ENCODE data around the gene STK4. TPM values are rescaled to one million over a fixed set of nuclear protein-coding genes. Genes with fewer than 3 reads are reported as not detected.
A peak's percentile ranks its signal among the peaks of the same experiment; 100 is the strongest.

Gene STK4
- total RNA-seq, 4 donors from 2014 or later: 26.9 to 33.5 (median 28.8) TPM

DNA sequence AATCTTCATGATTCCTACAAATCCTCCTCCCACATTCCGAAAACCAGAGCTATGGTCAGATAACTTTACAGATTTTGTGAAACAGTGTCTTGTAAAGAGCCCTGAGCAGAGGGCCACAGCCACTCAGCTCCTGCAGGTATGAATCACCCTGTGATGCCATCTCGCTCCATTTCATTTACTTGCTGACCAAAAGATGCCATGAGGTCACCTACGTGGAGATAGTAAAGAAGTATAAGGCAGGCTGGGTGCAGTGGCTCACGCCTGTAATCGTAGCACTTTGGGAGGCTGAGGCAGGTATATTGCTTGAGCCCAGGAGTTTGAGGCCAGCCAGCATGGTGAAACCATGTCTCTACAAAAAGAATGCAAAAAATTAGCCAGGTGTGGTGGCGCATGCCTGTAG lies 30.9 kb downstream of the STK4 start:
- ATAC-seq: no peak
- no peak overlapping the region for H3K27ac ChIP-seq
- no peaks in the 10 kb centered on the region for H3K9me3 ChIP-seq
- peaks cover 4 to 73% of the 10 kb centered on the region in 2 donors for H3K36me3 ChIP-seq
- H3K4me3 ChIP-seq: no peak overlapping the region
- no peaks in the 10 kb centered on the region for H3K27me3 ChIP-seq
- peaks cover 0 to 12% (median 0%) of the 10 kb centered on the region in 3 donors for H3K4me1 ChIP-seq
- TF ChIP-seq EP300 (IDR thresholded peaks at IDR 0.05): no peak
- no peak for TF ChIP-seq POLR2A (IDR thresholded peaks at IDR 0.05)
- TF ChIP-seq POLR2AphosphoS5 (IDR thresholded peaks at IDR 0.05): no peak
- TF ChIP-seq, protein P1, sequence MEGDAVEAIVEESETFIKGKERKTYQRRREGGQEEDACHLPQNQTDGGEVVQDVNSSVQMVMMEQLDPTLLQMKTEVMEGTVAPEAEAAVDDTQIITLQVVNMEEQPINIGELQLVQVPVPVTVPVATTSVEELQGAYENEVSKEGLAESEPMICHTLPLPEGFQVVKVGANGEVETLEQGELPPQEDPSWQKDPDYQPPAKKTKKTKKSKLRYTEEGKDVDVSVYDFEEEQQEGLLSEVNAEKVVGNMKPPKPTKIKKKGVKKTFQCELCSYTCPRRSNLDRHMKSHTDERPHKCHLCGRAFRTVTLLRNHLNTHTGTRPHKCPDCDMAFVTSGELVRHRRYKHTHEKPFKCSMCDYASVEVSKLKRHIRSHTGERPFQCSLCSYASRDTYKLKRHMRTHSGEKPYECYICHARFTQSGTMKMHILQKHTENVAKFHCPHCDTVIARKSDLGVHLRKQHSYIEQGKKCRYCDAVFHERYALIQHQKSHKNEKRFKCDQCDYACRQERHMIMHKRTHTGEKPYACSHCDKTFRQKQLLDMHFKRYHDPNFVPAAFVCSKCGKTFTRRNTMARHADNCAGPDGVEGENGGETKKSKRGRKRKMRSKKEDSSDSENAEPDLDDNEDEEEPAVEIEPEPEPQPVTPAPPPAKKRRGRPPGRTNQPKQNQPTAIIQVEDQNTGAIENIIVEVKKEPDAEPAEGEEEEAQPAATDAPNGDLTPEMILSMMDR (IDR thresholded peaks at IDR 0.05): no peak
- 91 to 100% methylated on average over 3 to 5 of the region's 6 CpGs for WGBS, 2 donors (ENCODE audit: low coverage in 1 of 2)

DNA sequence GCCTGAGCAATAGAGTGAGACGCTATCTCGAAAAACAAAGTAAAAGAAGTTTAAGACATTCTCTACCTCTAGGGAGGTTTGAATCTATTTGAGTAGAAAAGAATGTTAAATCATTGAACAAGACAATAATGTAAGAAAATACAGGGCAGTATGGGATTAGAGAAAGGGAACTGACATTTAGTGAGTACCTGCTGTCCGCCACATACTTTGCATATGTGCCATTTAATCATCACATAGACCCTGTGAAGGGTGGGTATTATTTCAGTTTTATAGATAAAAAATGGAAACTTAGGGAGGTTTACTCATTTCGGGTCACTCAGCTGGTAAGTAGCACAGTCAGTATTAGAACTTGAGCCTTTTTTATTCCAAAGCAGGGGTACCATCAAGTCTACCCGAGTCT lies 31.4 kb downstream of the STK4 start:
- no peak overlapping the region for H3K27ac ChIP-seq
- no peaks in the 10 kb centered on the region for H3K27me3 ChIP-seq
- no peaks in the 10 kb centered on the region for H3K9me3 ChIP-seq
- TF ChIP-seq, protein P1 (IDR thresholded peaks at IDR 0.05): no peak
- no peak for TF ChIP-seq POLR2AphosphoS5 (IDR thresholded peaks at IDR 0.05)
- no peak for TF ChIP-seq POLR2A (IDR thresholded peaks at IDR 0.05)
- TF ChIP-seq EP300 (IDR thresholded peaks at IDR 0.05): no peak
- peaks cover 0 to 7% (median 0%) of the 10 kb centered on the region in 3 donors for H3K4me1 ChIP-seq
- no peak for ATAC-seq
- 94 to 95% methylated on average over 2 to 5 of the region's 5 CpGs for WGBS, 2 donors (ENCODE audit: low coverage in 1 of 2)
- H3K4me3 ChIP-seq: no peak overlapping the region
- peaks cover 4 to 78% of the 10 kb centered on the region in 2 donors for H3K36me3 ChIP-seq

DNA sequence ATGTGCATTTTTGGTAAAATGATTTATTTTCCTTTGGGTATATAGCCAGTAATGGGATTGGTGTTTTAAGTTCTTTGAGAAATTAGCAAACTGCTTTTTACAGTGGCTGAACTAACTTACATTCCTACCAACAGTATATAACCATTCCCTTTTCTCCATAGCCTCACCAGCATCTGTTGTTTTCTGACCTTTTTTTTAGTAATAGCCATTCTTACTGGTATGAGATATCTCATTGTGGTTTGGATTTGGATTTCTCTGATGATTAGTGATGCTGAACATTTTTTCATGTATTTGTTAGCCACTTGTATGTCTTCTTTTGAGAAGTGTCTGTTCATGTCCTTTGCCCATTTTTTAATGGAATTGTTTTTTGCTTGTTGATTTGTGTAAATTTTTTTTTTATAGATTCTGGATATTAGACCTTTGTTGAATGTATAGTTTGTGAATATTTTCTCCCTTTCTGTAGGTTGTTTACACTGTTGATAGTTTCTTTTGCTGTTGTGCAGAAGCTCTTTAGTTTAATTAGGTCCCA lies 42.3 kb downstream of the STK4 start:
- Histone ChIP-seq H3K27me3 (no peaks in the 10 kb centered on the region), H3K4me3 (no peak overlapping the region), H3K36me3 (peaks cover 0 to 44% of the 10 kb centered on the region in 2 donors), H3K27ac (no peak overlapping the region), H3K9me3 (no peaks in the 10 kb centered on the region), H3K4me1 (peaks cover 0 to 8% (median 0%) of the 10 kb centered on the region in 3 donors)
- TF ChIP-seq EP300 (IDR thresholded peaks at IDR 0.05): no peak
- no peak for TF ChIP-seq POLR2A (IDR thresholded peaks at IDR 0.05)
- no peak for TF ChIP-seq POLR2AphosphoS5 (IDR thresholded peaks at IDR 0.05)
- TF ChIP-seq, protein P1 (IDR thresholded peaks at IDR 0.05): no peak
- no peak for ATAC-seq

DNA sequence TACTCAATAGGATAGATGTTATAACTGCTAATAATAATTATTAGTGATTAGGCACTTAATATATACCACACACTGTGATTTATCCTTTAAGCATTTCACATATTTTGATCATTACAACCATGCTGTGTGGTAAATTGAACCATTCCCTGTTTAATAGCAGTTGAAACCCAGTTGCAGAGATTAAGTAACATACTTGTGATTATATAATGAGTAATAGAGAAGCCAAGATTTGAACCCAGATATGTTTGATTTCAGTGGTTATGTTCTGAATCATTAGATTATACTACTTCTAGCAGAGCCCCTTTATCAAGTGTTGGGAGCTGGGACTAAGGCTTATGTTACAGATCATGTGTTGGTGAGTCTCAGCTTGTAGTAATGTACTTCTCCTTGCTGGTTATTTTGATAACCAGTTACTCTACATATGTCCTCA lies 44.1 kb downstream of the STK4 start:
- no peaks in the 10 kb centered on the region for H3K9me3 ChIP-seq
- no peak for ATAC-seq
- TF ChIP-seq POLR2A (IDR thresholded peaks at IDR 0.05) (no peak), EP300 (IDR thresholded peaks at IDR 0.05) (no peak), POLR2AphosphoS5 (IDR thresholded peaks at IDR 0.05) (no peak)
- TF ChIP-seq, protein P1 (IDR thresholded peaks at IDR 0.05): no peak
- no peaks in the 10 kb centered on the region for H3K27me3 ChIP-seq
- peaks cover 0 to 11% (median 0%) of the 10 kb centered on the region in 3 donors for H3K4me1 ChIP-seq
- peaks cover 0 to 26% of the 10 kb centered on the region in 2 donors for H3K36me3 ChIP-seq
- no peak overlapping the region for H3K27ac ChIP-seq
- H3K4me3 ChIP-seq: no peak overlapping the region

DNA sequence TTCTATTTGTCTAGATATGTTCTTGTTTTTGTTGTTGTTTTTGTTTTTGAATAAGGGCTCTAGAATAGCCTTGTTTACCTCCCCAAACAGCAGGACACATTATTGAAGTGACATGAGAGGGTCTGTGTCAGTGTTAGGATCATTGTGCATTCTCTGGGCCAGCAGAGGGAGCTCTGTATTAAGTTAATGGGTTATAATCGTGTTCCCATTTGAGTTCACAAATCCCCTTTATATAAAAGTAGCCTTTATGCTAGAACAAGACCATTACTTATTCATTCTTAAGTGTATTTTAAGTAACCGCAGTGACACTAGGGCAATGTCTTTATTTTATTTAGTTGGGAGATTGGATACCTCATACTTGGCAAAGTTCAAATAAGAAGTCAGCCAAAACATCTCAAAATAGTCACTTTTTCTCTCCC lies 44.8 kb downstream of the STK4 start:
- Histone ChIP-seq H3K4me1 (peaks cover 0 to 18% (median 0%) of the 10 kb centered on the region in 3 donors), H3K27ac (no peak overlapping the region), H3K9me3 (no peaks in the 10 kb centered on the region), H3K36me3 (peaks cover 0 to 23% of the 10 kb centered on the region in 2 donors), H3K27me3 (no peaks in the 10 kb centered on the region), H3K4me3 (no peak overlapping the region)
- WGBS, 2 donors (ENCODE audit: low coverage in 1 of 2): 2 to 6% methylated on average over 2 of the region's 2 CpGs
- no peak for TF ChIP-seq POLR2A (IDR thresholded peaks at IDR 0.05)
- TF ChIP-seq, protein P1 (IDR thresholded peaks at IDR 0.05): peak; percentile 43 to 73 (median 58)
- ATAC-seq: no peak

All from gastroesophageal sphincter (tissue), 4 donors.